Activated CD4-positive, alpha-beta T cell treated with anti-CD3 and anti-CD28 coated beads for 4 hours (primary cell): Measurements from ENCODE around the gene LIG3.
"Not testable (repeated sequence)": the region's sequence is repeated elsewhere in the genome, so short reads cannot be mapped to it uniquely, and the experiment has no call there.

Experiments used
- DNase-seq, 2 donors: peaks; one replicate each; pipeline ENCODE4 v3.0.0-alpha.2; 2020

The LIG3 gene

DNA sequence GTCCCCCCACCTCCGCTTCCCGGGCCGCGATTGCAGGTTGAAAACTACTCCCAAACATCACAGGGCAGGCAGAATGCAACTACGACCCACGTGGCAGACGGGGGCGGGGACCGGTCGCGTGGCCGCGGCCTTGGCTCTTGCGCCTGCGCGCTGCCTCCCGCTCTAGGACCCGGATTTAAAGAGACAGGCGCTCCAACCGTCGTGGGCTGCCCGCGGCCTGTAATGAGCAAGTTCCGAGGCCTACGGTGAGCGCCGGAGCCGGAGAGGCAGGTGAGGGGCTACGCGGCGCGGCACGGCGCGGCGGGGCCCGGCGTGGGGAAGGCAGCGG, at the start of gene LIG3:
TSS of gene LIG3 (plus strand) at position 160 of the 328 bp plus-strand sequence. CDS start 2,494 bp downstream, outside the sequence.
- peak; percentile 94 to 95 for DNase-seq

GRCh38 chr17:34950780-34951179, 29.5 kb upstream of the LIG3 start:
- DNase-seq = not testable (repeated sequence)

GRCh38 chr17:34958438-34958837, 21.9 kb upstream of the LIG3 start:
- no peak for DNase-seq

DNA sequence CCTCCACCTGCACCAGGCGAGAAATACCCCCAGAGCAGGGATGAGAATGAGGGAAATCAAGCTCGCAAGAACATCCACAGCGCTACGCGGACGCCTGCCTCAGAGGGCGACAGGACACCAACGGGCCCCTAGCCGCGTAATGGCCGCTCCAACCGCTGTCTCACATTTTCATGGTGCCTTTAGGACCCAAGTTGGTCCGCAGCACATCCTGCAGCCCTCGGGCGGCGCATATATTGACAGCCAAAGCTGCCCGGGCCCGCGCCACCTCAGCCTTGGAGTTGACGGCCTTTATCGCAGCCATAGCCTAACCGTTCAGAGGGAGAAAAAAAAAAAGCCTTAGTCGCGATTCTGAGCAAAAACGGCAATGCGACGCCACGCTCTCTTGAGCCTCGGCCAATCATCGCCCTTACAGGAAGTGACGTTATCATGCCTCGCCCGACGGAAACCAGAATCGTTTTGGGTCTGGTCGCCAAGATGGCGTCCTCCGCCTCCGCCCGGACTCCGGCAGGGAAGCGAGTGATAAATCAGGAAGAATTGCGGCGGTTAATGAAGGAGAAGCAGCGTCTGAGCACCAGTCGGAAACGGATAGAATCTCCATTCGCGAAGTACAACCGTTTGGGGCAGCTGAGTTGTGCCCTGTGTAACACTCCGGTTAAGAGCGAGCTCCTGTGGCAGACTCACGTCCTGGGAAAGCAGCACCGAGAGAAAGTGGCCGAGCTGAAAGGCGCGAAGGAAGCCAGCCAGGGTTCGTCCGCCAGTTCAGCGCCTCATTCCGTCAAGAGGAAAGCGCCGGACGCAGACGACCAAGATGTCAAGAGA, 19.0 kb upstream of the LIG3 start, which contains the start of the genes CCT6B and ZNF830:
TSS of gene CCT6B (minus strand) at position 368 of the 819 bp plus-strand sequence. CDS start at position 301, 67 bp downstream.
TSS of gene ZNF830 (plus strand) at position 448 of the 819 bp plus-strand sequence. CDS start at position 475, 27 bp downstream.
- peak; percentile 87 for DNase-seq

GRCh38 chr17:34974179-34974578, 6.1 kb upstream of the LIG3 start:
- DNase-seq = no peak

DNA sequence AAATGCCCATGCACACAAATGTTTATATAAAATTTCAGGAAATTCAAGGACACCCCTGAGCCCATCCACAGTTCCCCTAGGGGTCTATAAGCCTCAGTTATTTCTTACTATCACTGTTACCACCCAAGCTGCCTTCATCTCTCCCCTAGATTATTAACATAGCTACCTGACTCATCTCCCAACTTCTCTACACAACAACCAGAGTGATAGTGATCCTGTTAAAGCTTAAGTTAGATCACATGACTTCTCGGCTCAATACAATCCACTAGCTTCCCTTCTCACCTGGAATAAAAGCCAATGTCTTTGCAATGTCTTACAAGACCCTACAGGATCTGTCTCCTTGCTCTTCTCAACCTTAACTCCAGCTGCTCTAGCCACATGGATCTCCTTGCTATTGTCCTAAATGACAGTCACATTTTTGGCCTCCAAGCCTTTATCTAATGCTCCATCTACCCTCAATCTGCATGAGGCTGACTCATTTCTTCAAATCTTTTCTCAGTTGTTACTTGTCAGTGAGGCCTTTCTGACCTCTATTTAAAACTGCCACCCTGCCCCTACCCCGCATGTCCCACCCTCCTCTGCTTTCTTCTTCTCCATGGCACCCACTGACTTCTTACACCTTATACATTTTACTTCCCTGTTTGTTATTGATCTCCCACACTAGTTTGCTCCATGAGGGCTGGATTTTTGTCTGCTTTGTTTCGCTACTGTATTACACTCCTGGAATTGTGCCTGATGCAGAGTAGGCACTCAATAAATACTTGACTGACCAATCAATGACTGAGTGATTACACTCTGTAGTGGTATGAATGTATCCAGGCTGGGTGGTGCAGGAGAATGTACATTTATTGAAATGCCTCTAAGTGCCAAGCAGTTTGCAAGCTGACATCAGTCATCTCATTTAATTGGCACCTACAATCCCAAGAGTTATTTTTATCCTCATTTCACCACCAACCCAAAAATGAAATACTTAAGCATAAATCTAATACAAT, 5.2 kb upstream of the LIG3 start:
- no peak for DNase-seq

DNA sequence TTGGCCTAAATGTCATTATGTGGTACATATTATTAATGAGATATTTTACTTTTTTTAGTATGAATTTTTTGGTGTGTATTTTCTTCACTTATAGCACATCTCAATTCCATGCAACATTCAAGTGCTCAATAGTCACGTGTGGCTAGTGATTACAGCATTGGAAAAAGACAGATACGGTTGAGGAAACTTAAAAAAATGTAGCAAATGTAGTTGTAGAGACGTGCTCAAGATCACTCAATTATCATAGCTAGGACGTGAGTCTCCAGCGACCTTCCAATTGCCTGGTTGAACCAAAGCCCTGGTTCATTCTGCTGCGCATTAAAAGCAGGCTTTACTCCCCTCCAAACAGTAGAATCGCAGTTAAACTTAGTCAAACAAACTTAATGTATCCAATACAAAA, 1.2 kb upstream of the LIG3 start:
- no peak for DNase-seq

DNA sequence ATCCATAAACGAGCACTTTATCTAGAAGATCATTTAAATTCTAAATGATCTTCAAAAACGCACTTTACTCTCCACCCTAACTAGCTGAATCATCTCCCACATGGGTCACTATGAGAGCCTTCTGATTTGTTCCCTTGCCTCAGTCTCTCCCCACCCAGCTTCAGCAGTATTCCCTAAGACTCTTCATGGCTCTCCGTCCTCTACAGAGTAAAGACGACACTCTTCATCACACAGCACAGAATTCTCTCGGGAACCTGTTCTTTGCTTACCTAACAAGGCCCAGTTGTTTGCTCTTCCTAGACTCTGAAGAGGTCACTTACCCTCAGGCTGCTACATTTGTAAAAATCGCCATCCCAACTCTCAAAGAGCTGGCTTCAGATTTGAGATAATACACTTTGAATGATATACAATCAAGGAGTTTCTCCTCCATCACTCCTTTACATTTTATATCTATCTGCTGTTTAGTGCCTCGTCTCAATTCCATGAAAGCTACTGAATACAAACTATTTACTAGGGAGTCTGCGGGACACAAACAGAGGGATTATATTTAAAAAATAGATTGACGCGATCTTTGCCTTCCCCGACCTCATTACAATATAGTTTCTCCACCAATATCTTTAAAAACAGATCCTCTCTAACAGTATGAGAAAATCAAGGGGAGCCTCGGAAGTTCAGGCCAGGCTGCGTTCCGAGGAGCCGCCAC, 511 bp upstream of the LIG3 start:
- DNase-seq = no peak

DNA sequence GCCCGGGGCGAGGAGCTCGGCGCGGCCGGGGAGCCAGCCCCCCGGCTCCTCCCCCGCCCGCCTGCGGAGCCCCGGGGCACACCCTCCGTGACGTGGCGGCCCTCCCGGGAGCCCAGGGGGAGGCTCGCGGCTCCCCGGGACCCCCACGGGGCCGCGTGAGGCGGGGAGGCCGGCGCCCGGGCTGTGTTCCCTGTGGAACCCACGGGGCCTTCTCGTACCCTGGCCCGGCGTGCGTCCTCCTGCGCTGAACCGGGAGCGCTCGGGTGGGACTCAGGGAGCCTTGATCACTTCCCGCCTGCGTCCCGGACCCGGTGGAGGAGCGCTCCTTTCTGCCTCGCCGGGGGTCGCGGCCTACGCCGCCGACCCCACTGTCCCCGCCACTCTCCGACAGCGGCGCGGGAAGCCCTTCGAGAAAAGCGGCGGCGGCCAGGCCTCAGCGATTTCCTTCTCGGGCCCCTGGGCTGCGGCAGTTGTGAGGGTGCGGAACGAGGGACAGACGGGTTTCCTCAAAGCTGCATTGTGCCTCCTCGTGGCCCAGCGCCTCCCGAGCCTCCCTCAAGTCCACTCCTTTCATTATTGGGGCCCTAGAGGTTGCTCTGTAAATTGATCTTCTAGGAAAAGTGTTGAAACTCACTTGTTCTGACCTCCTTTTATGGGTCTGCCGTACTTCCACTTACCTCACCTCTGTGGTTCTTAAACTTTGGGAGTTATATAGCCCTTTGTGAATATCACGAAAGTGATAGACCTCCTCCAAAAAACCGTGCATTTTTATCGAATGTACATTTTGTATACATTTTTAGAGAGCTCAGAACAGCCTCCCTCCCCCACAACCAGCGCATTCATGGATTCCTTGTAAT, 597 bp downstream of the LIG3 start:
- peak; percentile 81 to 86 for DNase-seq

GRCh38 chr17:34981538-34982241, 1.4 kb downstream of the LIG3 start:
- DNase-seq = no peak

- DNase-seq = no peak
Observed at GRCh38 chr17:34987232-34987631, 6.9 kb downstream of the LIG3 start.

GRCh38 chr17:34988644-34989043, 8.3 kb downstream of the LIG3 start:
- no peak for DNase-seq

DNA sequence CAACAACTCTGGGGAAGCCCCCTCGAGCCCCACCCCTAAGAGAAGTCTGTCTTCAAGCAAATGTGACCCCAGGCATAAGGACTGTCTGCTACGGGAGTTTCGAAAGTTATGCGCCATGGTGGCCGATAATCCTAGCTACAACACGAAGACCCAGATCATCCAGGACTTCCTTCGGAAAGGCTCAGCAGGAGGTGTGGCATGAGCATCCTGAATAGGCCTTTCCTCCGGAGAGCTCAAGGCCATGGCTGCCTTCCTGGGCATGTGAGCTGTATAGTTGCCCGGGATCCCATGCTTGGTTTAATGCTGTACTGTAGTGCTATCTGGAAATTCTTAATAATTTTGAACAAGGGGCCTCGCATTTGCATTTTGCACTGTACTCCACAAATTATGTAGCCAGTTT, 9.2 kb downstream of the LIG3 start:
- DNase-seq = no peak

- no peak for DNase-seq
Observed at GRCh38 chr17:34990921-34991365, 10.6 kb downstream of the LIG3 start.

GRCh38 chr17:34991606-34992005, 11.3 kb downstream of the LIG3 start:
- no peak for DNase-seq

GRCh38 chr17:34993031-34993430, 12.7 kb downstream of the LIG3 start:
- DNase-seq = no peak

- no peak for DNase-seq
Observed at GRCh38 chr17:34996422-34997285, 16.3 kb downstream of the LIG3 start.

GRCh38 chr17:34997355-34997862, 17.1 kb downstream of the LIG3 start:
- DNase-seq = no peak

- peak; percentile 78 to 84 for DNase-seq
Observed at GRCh38 chr17:34998205-34998604, 17.9 kb downstream of the LIG3 start.

GRCh38 chr17:34999456-34999855, 19.1 kb downstream of the LIG3 start:
- no peak for DNase-seq
